Stimulated activated naive CD4-positive, alpha-beta T cell (primary cell): Measurements from ENCODE around the gene FAM107B.
"Not testable (repeated sequence)": the region's sequence is repeated elsewhere in the genome, so short reads cannot be mapped to it uniquely, and the experiment has no call there.

Experiments
- DNase-seq, 6 experiments: peaks; one replicate each; lab custom pipeline; 2025; lab: John Stamatoyannopoulos, UW

The FAM107B gene

DNA sequence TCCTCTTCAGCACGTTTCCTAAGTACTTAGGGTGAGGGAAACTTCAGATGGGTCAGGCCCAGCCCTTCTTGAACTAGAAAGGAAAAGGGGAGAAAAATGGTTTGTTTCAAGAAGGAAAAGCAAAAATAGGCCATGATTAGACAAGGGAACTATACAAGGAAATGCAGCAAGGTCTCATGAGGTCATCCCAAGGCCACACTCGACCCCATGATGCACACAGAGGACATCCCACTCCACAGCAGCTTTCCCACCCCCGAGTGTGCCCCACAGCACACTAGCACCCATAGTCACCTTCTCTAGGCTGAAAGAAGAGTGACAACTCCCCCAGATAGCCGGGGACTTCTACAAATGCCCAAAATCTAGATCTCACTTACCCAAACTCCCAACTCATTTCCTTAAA is 173.4 kb downstream of the FAM107B start:
- no peak for DNase-seq

DNA sequence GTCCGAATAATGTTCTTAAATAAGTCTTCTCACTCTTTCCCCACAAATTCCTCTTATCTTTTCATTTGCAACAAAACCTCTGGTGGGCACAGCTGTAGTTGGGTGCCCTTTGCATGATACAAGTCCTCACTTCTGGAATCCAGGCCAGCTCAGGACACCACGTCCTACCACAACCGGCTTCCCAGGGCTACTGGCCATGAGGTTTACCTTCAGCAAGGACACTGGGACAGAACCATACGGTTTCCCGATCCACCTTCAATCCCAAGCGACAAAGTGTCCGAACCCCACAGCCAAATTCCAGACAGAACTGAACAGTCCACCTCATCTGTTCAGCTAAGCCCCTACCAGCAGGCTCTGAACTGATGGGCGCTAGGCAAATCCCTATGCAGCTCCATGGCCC is 174.6 kb downstream of the FAM107B start:
- no peak for DNase-seq

DNA sequence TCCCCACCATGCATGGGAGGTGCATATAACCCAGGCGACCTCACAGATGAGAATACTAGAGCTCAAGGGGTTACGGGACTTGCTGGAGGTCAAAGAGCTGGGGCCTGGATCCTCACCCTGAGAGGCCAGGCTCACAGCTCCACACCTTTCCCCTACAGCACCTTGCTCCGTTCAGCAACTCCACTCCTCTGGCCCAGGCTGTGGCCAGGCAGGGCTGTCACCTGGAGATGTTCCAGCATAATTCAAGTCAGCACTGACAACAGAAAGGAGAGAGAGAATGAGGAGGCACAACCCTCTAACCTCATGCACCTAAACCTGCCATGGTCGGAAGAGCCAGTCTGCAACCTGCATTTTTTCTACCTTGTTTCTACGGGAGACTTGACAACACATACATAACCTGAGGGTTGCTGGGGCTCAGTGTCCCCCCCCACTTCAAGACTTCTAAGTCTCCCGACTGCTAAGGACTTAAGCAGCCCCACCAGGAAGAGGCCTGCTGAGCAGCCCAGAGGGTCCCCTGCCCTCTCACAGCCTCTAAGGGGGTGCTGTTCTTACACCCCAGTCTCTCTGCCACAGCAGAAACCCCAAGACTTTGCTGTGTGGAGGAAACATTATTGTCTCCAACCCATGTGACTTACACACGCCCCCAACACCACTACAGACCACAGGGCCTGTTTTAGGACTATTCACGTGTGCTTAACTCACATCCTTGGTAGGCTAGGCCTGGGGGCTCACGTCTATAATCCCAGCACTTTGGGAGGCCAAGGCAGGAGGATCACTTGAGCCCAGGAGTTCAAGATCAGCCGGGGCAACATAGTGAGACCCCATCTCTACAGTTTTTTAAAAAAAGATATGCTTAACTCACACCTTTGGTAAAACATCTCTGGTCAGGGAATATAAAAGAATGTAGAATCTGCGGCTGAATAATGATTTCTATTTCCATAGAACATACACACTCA is 175.6 kb downstream of the FAM107B start:
- DNase-seq, result no peak

DNA sequence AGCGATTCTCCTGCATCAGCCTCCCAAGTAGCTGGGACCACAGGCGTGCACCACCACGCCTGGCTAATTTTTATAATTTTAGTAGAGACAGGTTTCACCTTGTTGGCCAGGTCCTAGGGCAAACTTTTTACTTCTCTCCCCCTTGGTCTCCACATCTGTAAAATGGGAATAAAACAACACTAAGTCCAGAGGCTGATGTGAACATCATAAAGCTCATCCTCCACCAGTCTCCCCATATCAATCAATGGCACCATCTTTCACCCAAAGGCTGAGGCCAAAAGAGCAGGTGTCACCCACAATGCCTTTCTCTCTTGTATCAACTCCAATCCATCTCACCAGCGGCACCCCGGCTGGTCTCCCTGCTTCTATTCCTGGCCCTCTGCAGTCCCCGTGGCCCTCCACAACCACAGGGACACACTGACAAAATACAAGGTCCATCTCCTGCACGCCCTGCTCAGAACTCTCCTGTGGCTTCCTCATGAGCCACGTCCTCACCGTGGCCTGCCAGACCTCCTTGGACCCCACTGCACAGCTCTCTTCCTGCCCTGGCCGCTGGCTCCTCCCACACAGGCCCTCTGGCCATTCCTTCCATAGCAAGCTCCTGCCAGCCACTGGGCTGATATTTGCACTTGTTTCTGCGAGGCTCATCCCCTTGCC is 179.0 kb downstream of the FAM107B start:
- DNase-seq, result no peak

DNA sequence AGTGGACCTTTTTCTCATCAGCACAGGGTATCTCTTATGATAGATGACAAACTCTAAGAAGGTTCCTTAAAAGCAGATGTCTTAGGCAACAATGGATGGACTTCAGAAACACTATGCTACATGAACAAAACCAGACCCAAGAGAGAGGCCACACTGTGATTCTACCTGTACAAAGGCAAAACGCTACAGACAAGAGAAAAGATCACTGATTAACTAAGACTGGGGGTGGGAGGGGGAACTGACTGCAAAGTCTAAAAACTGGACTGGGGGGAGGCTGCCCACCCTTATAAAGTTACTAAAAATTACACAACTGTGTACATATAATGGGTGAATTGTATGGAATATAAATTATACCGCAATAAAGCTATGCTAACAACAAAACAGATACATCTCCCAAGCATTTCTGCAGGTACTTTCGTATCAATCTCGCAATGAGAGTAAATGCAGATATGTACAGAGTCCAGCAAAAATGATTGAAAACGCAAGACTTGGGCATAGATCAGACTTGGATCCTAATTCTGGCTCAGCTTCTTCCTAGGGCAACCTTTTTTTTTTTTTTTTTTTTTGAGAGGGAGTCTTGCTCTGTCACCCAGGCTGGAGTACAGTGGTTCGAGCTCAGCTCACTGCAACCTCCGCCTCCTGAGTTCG is 179.7 kb downstream of the FAM107B start:
- no peak for DNase-seq

DNA sequence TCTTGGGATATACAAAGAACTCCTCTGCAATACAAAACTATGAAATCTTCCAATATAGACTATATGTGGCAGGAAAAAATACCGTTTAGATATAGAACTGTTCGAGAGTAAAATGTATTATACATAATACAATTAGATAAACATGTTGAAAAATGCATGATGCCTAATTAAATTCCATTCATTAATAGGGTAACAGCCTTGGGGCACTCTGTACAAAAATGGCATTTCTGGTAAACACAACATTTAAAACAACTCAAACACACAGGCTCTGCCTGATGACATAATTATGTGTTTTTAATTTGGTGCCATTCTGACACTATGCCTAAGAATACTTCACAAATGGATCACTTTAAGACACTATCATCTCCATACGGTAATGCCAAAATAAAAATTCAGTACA is 180.9 kb downstream of the FAM107B start:
- DNase-seq, result no peak

DNA sequence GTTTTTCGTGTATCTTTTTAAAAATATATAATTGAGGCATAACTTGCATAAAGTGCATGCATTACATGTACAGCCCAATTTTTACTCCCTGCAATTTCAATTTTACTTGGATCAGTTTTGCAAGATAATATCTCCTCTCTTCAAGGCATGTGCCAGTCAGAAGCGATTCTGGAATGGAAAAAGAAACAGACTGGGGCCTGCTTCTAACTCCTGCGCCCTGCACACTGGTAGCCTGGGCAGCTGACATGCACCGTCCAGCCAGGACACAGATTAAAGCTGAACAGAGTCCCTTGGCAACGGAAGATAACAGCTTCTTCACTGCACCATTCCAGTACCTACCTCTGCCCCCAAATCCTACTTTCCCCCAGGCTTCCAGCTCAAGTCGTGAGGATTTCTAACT is 182.1 kb downstream of the FAM107B start:
- no peak for DNase-seq

DNA sequence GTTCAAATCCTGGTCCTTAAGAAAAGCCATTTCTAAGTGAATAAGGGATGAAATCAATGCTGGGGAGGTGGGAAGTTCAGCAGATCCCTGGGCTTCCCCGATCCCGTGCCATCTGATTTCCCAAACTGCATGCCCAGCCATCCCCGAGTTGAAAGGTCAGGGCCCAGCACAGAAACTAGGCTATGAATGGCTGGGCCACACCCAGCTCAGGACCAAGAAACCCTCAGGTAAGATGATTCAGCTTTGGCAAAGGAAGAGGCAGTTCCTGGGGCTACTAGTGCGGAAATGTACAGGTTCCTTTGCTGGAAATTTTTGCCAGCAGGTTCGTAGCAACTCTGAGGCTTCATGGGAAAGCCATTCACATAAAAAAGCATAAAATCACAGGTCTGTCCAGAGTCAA is 182.7 kb downstream of the FAM107B start:
- no peak for DNase-seq

DNA sequence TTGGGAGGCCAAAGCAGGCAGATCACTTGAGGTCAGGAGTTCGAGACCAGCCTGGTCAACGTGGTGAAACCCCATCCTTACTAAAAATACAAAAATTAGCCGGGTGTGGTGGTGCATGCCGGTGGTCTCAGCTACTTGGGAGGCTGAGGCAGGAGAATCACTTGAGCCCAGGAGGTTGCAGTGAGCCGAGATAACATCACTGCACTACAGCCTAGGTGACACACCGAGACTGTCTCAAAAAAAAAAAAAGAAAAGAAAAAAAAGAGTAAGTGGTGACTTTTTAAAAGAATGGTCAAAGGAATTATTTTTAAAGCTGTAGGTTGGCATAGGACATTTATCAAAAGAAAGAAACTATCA is 185.8 kb downstream of the FAM107B start:
- not testable (repeated sequence) for DNase-seq

DNA sequence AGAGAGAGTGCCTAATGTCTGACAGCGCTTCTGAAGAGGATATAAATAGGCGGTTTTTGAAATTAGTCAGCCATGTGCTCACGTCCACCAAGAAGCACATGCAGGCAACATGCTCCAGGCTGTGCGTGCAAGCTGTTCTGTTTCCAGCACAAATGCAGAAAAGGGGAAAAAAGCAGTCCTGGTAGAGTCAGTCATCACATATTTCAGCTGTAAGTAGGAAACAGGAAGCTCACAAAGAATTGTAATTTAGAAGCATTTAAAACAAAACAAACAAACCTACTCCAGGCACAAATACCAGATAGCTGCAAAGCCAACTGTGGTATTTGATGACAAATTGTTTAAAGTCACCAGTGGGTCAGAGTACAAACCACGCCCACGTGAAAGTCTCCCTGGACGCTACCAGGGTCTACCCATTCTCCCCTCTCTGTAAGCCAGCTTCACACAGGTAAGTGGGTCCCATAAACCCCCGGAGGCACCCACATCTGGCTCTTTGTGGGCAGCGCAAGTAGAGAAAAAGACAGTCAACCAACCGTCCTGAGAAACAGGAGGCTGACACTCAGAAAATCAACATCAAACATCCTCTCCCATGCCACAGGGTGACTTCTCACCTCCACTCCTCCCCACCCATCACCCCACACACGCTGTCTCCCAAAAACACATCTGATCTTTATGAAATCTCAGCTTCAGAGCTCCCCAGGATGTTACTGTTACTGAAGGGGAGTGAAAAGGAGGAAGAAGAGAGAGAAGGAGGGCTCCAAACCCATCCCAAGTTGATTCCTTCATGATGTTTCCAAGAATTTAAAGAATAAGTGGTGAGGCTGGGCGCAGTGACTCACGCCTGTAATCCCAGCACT is 186.4 kb downstream of the FAM107B start:
- peak in 3 of 6 experiments; percentile 11 to 61 (median 45) for DNase-seq

DNA sequence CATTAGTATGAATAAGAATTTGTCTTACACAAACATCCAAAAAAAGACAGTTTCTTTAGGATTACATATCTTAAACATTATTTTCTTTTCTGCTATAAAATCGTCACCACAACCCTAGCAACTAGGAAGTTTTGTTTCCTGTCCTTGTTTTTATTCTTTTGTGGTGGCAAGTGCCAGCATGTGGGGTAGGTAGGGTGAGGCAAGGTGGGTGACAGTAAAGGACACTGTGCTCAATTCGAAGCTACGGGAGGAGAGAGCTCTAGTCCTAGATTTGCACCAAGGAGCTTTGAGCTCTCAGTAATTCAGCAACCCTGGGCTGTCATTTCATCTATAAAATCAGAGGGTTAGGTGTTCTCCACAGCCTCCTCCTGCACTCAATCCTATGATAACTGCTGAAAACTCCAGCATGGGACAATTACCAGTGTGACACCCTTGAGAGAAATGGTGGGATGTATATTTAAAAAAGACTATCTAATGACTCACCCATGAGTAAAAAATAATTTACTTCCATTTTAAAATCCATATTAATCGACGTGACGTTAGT is 187.1 kb downstream of the FAM107B start:
- peak in 4 of 6 experiments; percentile 17 to 77 (median 62) for DNase-seq

DNA sequence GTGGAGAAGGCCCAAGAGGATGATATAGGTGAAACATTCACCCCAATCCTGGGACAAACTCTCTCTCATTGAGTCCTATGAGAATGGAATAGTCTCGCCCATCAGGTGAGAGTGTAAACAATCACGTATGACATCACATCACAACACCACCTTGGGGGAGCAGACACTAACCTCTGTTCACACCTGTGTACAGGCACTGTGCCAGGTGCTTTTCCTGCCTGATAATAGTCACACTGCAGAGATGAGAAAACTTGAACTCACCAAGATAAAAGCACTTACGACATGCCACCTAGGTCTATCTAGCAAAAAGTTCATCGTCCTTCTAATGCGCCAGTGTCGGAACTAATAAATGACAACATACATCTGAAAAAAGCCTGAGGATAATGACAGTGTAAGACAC is 187.8 kb downstream of the FAM107B start:
- DNase-seq, result peak; percentile 49 to 89 (median 79)

DNA sequence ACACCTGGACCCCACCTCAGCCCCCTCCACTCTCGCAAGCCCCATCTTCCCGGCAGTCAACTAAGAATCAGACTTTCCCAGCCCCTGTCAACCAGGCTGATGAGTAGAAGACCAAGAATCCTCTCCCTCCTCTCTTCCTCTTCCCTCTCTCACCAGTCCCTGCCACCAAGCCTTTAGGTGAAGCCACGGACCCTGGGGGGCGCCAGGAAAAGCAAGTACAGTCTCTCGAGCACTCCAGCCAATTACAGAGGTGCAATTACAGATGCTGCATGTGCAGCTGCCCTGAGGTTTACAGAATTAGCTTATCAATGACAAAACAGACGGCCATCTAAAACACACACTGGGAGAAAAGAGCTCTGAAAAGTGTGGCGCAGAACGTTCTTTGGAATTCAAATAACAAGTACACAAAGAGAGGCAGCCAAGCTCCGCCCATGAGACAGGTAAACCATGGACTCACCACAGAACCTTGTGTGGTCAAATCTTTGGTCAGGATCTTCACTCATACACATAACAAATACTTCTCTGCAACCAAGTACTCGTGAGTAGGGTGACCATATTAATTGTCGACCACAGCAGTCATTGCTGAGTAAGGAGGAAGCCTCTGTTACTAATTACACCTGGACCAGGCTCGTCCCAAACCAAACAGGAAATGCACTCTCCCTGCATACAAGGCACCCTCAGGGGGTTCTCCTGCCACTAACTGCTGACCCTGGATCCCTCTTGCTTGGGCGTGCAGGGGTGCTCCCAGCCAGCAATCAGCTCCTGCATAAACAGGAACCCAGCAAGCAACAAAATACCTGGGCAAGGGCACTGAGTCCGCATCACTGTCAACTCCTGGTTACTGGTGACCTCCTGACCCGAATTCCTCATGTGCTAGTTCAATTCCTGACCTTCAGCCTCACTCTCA is 189.2 kb downstream of the FAM107B start:
- DNase-seq, result no peak

DNA sequence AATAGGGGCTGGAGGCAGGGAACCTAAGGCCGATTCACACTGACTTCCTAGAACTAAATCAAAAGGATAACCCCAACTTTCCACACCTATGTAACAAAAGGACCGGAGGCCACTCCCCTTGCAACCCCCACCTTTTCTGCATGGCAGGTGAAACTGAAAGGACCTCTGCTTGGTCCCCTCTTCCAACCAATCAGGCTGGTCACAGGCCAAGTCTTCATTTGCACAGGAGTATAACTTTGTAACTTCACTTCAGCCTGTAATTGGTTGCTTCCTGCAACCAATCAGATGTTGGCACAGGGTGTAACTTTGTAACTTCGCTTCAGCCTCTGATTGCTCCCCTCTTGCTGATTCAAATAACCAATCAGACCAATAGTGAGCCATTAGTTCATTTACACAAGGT is 190.0 kb downstream of the FAM107B start:
- peak in 1 of 6 experiments; percentile 35 for DNase-seq

DNA sequence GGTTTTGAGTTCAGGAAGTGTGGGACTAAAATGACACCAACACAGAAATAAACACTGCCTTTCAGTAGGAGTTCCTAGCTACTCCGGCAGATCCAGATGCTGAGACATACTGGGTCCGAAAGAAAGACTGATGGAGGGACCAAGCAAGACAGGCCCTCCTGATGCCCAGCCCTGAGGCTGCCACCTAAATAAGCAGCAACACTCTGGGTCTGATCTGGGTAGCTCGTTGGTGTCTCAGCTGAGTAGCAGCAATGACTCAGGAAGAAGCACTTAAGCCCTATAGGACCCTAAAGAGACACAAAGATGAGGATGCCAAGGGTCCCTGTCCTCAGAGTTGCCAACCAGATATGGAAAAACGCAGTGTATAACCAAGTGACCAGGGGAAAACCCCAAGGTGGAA is 190.7 kb downstream of the FAM107B start:
- no peak for DNase-seq

DNA sequence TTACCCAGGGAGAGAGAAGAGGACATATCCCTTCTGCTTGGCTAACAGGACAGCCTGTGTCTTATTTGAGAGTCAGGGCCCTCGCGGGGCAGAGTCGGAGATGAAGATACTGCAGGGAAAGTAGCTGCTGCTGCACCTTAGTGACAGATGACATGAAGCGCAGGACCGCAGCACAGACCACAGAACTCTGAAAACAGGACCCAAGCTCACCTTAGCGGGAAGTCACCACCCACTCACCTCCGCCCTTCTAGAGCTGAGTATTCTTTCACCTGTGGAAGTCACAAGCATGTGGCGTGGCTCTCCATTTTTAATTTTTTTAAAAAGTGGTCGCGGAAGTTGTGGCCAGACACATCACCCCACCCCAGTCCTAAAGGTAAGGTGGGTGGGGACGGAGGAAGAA is 191.4 kb downstream of the FAM107B start:
- DNase-seq, result peak; percentile 59 to 89 (median 81)

DNA sequence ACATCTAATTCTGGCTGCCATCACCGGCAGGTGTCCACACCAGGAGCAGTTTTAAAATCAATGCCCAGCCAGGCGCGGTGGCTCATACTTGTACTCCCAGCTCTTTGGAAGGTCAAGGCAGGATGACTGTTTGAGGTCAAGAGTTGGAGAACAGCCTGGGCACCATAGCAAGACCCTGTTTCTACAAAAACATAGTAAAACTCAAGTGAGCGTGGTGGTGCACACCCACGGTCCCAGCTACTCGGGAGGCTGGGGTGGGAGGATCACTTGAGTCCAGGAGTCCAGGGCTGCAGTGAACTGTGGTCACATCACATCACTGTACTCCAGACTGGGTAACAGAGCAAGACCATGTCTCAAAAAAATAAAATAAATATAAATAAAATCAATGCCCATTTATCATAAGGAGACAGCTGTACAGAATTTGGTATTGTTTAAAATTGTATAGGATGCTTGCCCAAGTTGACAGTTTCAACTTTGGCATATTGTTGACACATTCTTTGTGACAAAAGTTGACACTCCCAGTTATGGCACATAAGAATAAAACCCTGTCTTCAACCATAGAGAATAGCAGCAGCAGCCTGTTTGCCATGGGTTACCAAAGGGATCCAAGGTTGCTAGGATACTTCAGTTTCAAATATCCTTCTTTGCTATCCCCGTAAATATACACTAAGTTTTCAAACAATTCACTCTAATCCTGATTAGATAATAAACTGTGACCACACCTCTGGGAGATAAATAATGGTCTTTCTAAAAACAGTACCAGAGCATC is 193.0 kb downstream of the FAM107B start:
- DNase-seq, result peak in 1 of 6 experiments; percentile 15

DNA sequence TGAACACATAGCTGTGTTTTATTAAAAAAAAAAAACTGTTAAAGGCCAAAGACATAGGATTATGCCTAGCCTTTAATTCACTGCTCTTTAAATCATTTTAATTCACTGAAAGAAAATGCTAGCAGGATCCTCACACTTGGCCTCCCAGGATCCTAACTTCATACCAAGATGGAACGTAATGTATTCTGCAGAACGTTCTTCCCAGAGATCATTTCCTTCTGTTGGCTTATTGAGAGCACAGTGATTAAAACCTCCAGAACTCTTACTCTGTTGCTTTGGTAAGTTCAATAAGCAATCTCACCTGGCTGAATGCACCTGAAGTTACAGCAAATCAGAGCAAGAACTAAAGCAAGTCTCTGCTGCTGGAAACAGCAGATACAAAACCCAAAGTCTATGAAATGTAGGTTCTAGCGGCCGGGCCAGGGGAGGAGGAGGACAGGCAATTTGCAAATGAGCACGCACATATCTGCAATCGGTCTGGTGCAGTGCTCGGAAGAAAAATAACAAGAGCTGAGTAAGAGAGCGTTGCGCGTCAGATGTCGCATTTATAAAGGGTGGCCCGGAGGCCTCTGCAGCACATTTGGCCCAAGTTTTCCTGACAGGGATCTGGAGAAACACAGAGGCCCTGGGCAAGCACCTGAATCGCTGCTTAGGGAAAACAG is 193.9 kb downstream of the FAM107B start:
- no peak for DNase-seq

DNA sequence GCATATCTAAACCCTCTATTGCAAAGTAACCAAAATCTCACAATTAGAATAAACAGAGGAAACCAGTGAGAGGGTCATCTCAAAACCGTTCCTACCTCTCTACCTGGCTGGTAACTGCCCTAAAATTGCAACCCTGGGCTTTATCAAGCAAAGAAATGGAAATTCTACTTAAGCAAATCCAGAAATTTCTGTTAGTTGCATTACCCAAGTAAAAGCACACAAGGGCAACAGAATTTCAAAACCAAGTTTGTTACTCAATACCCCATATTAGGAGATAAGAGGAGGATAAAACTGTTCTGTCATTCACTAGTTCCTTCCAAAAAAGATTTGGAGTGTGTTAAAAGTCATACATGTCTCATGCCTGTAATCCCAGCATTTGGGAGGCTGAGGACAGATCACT is 195.3 kb downstream of the FAM107B start:
- DNase-seq, result no peak
